HG03520 (cell line): ENCODE data around the gene KIAA0825.

ENCODE experiments used
- ATAC-seq: cut with Tn5 transposase; IDR thresholded peaks from one replicate; pipeline ENCODE4 v1.9.1; 2021; ENCODE audit warnings: mild to moderate bottlenecking, moderate library complexity; ENCODE audit not compliant: unreplicated experiment

Gene KIAA0825

DNA sequence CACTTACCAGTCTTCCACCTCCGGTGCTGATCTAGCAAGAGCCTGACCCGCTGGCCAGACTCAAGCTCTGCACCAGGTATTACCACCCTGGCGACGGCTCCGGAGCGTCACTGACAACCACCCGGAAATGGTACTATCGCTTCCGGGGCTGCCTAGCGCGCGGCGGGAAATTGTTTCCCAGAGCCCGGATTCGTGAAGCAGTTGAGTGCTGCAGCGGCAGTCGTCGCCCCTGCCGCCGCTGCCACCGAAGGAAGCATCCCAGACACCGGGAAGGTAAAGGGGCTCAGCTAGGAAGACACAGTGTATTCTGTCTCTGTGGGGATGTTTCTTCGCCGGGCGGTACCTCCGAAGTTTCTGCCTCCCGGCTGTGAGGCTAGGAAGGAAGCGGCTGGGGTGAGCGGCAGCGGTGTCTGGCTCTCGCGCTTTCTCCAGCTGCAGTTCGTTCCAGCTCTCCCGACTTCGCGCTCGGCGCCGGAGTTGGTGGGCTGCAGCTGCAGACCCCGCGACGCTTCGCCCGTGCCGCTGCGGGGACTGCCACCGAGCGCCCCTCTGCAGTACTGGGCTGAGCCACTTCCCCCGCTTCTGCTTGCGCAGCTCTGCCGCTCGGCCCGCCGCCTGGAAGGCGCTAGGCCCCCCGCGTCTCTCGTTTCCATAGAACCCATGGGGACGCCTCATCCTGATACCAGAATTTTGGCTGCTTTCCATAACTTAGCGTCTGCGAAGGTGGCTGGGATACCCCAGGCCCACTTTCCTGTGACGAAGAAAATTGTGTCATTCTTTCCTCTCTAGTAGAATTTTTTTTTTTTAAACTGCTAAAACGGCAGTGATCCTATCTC is at the start of gene KIAA0825, which contains the start of gene SLF1:
Gene KIAA0825, minus strand, starts transcription at position 112 of the 836 bp plus-strand sequence. CDS start 81,478 bp downstream, outside the sequence.
Gene SLF1, plus strand, starts transcription at position 177 of the 836 bp plus-strand sequence. CDS start 10,142 bp downstream, outside the sequence.
- ATAC-seq = peak; percentile 96

GRCh38 chr5:94667937-94668336 is 49.5 kb upstream of the KIAA0825 start:
- no peak for ATAC-seq

GRCh38 chr5:94661086-94661485 is 42.7 kb upstream of the KIAA0825 start:
- ATAC-seq = no peak

DNA sequence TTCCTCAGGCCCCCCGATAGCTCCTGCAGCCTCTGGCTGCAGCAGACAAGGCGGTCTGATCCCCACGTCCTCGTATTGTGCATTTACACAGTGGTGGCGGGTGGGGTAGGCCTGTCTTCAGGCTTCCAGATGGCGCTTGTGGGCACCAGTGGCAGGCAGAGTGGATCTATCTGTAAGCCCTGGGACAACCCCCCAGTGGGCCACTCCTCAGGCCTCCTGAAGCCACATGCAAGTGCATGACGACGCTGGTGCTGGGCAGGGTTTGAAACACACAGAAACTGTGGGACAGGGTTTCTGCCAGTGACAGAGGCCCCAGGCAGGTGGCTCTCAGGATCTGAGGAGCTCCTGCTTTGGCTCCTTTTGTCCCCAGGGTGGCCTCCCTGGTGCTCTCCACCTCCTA is 42.1 kb upstream of the KIAA0825 start:
- ATAC-seq = no peak

DNA sequence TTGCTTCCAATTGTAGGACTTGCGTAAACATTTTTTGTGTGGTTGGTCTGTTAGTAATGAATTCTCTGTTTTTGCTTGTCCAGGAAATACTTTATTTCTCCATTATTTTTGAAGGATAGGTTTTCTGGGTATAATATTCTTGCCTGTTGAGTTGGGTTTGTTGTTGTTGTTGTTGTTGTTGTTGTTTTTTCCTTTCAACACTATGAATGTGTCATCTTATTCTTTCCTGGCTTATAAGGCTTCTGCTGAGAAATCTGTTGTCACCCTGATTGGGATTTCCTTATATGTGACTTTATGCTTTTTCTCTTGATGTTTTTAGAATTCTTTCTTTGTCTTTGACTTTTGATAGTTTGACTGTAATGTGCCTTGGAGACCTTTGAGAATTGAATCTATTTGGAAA is 39.9 kb upstream of the KIAA0825 start:
- no peak for ATAC-seq

DNA sequence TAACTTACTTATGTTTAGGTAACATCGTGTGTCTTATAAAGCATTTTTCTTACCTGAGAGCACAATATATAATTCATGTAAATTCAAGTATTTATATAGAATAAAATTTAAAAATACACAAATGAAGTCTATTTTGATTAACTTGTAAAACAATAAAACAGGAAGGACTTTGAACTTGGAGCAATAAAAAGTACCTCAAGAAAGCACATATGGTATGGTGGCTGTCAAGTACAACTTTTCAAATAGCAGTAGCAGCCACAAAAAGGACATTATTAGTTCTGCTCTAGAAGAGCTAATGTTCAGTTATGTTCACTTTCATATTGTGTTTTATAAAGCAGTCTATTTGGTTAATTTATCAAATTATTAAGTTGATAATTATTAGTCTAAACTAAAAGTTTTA is 31.5 kb upstream of the KIAA0825 start:
- no peak for ATAC-seq

DNA sequence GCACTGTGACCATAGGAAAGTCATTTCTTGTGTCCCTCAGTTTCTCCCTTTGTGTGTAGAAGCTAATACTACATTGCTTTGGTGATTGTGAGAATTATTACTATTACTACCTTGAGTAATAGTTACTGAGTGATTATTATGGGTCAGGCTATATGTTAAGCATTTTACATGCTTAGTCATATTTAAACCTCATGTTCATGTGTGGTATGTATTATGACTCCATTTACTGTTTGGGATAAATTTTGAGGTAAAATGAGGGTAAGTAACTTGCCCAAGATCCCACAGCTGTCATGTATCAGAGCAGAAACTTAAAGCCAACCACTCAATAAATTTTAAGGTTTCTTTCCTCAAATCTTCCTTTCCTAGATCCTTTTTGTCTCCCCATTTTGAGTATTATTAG is 28.4 kb upstream of the KIAA0825 start:
- no peak for ATAC-seq

DNA sequence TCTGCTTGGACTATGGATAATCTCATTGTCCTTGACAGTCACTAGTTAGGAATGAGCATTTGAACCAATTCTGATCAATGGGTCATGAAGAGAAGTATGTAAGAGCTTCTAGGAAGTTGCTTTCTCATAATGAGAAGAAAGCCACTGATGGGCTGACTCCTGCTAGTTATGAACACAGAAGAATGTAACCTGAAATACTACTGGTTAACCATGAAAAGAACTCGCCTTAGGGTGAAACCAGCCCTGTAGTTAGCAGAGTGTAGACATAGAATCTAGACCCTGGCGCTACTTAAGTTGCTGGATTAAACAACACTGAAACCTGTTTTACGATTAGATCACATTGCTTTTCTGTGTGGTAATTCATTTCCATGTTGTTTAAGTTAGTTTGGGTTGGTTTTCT is 26.6 kb upstream of the KIAA0825 start:
- ATAC-seq = no peak

- ATAC-seq = no peak
Measured at GRCh38 chr5:94640176-94640575, 21.8 kb upstream of the KIAA0825 start.

- peak; percentile 97 for ATAC-seq
Measured at GRCh38 chr5:94632024-94632423, 13.6 kb upstream of the KIAA0825 start.

- no peak for ATAC-seq
Measured at GRCh38 chr5:94627191-94627590, 8.8 kb upstream of the KIAA0825 start.

GRCh38 chr5:94623877-94624276 is 5.5 kb upstream of the KIAA0825 start:
- ATAC-seq = no peak

- ATAC-seq = no peak
Measured at GRCh38 chr5:94623011-94623410, 4.6 kb upstream of the KIAA0825 start.

DNA sequence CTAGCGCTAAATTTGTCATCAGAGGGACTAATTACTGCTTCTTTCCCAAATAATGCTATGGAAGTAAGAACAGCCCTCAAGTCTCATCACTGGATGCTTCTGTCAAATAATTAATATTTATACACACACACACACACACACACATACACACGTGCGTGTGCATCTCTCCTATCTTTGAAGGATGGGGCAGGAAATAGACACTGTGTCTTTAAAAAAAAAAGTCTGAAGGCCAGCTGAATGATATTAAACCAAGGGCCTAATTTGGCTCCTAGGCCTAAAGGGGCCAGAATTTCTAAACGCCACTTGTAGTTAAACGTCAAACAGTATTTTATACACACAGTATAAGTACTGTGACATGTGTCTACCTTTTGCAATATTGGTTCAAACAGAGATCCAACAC is 3.4 kb upstream of the KIAA0825 start:
- no peak for ATAC-seq

- no peak for ATAC-seq
Measured at GRCh38 chr5:94620256-94620655, 1.9 kb upstream of the KIAA0825 start.

GRCh38 chr5:94618029-94618492 is 343 bp downstream of the KIAA0825 start:
- ATAC-seq = peak; percentile 17

DNA sequence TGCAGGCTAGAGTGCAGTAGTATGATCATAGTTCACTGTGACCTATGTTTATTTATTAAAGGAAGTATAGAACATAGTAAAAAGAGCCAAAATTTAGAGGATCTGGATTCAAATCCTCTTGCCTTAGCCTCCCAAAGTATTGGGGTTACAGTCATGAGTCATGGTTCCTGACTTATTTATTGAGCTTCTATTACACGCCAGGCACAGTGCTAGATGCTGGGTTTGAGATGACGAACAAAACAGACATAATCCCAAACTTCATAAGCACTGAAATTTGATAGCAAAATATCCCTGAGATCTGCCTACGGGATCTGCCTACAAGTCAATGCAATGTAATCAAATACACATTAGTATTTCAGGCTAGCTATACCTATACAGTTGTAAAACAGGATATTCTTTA is 2.5 kb downstream of the KIAA0825 start:
- no peak for ATAC-seq

GRCh38 chr5:94614156-94614805 is 4.1 kb downstream of the KIAA0825 start:
- no peak for ATAC-seq

DNA sequence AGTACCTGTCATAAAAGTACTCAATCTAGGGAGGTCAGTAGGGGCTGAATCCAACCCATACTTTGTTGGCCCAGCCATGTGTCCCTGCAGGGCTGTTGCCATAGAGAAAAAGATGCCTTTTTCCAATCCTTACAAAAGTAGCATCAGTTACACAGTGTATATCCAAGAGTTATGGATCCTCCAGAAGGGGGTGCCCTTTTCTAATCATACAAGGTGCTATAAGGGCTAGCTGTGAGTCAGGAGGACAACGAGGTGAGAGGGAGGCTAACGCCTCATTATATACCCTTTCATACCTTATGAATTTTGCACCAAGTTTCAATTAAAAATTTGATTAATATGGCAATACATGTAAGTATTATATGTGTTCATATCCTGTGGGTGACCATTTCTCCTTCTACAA is 4.8 kb downstream of the KIAA0825 start:
- ATAC-seq = no peak

DNA sequence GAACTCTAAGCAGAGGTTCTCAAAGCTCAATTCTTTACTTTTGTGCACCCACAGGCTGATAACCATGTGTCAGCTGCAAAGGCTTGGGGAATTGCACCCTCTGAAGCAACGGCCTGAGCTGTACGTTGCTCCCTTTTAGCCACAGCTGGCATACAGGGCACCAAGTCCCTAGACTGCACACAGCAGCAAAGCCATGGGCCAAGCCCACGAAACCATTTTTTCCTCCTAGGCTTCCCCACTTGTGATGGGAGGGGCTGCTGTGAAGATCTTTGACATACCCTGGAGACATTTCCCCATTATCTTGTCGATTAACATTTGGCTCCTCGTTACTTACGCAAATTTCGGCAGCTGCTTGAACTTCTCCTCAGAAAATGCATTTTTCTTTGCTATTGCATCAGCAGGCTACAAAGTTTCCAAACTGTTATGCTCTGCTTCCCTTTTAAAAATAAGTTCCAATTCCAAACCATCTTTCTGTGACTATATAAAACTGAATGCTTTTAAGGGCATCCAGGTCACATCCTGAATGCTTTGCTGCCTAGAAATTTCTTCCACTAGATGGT is 23.0 kb downstream of the KIAA0825 start:
- no peak for ATAC-seq

DNA sequence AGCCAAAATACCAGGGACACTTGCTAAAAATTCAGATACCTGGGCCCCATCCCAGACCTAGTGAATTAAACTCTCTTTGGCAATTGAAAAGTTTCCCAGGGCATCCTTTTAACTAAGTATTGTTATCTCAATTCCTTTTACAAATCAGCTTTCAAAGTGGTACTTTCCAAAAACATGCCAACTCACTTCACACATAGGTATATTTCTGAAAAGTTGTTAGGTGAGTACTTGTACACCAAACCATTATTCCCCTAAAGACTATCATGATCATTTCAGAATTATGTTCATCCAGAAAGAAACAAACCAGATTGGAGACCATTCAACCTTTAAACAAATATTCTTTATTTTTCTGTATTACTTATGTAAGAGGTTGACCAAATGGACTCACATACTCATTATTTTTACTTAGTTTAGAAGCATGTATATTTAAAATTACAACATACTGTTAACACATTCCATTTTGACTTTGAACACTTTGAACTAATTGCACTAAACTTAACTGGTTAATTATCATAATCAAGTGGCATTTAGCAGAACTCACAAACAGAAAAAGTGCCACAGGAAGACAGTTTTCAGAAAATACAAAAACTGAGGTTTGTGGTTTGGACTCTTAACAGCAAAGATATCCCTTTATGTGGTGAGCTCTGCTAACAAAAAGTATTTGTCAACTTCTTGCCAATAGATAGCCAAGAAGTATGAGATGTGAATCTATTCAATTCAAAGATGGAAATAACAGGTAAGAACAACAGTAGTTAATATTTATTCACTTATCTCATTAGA is 40.7 kb downstream of the KIAA0825 start:
- ATAC-seq = peak; percentile 79
